PC-9 (cell line): Measurements from ENCODE around the gene KIAA1217. TPM values are rescaled to one million over a fixed set of nuclear protein-coding genes. Genes with fewer than 3 reads are reported as not detected.

Source experiments
- BruUV-seq: library from RNA; stranded (reverse); fragments of 400-500 nt; replicated peaks from 2 replicates; lab custom pipeline; 2021; lab: Mats Ljungman, UMichigan
- CTCF ChIA-PET: fragments of 300-600 bp; sonication (Branson Sonifier 250); formaldehyde crosslinking; loops from one replicate; lab custom pipeline; 2022; ENCODE audit warnings: antibody characterized with exemption; lab: Charles Lee
- POLR2A ChIA-PET: fragments of 300-600 bp; sonication (Branson Sonifier 250); formaldehyde crosslinking; loops from one replicate; lab custom pipeline; 2022; ENCODE audit warnings: antibody characterized with exemption; ENCODE audit not compliant: unreplicated experiment; lab: Charles Lee
- DNase-seq, 2 experiments: peaks; one replicate each; pipeline versions ENCODE4 v3.0.0 to v3.0.0-alpha.2; 2015 to 2022; ENCODE audit warnings: mixed read lengths in 1 of 2
- H2AFZ ChIP-seq: fragments of 200-600 bp; sonication (generic); 2 replicates; pipeline ENCODE4 v1.8.1; 2017; ENCODE audit warnings: antibody characterized with exemption
- H3F3A ChIP-seq: fragments of 200-600 bp; sonication (generic); 2 replicates; pipeline ENCODE4 v1.8.1; 2017; ENCODE audit warnings: antibody characterized with exemption, mild to moderate bottlenecking, low read depth; ENCODE audit not compliant: insufficient read depth
- H3K27ac ChIP-seq: fragments of 200-600 bp; sonication (generic); 2 replicates; pipeline ENCODE4 v1.6.1; 2016; ENCODE audit warnings: mixed run types
- H3K27me3 ChIP-seq: fragments of 200-600 bp; sonication (generic); 2 replicates; pipeline ENCODE4 v1.6.1; 2016; ENCODE audit warnings: low read depth, mixed run types; ENCODE audit not compliant: insufficient read depth
- H3K36me3 ChIP-seq: fragments of 200-600 bp; sonication (generic); 2 replicates; pipeline ENCODE4 v1.6.1; 2016; ENCODE audit warnings: low read depth, mixed run types
- H3K4me1 ChIP-seq: fragments of 200-600 bp; sonication (generic); replicated peaks from 2 replicates; pipeline ENCODE4 v1.6.1; 2016; ENCODE audit warnings: mixed run types; ENCODE audit not compliant: insufficient read depth
- H3K4me2 ChIP-seq: fragments of 200-600 bp; sonication (generic); 2 replicates; pipeline ENCODE4 v1.6.1; 2017; ENCODE audit warnings: mixed run types
- H3K4me3 ChIP-seq: fragments of 200-600 bp; sonication (generic); 2 replicates; pipeline ENCODE4 v1.6.1; 2016; ENCODE audit warnings: mixed run types
- H3K79me2 ChIP-seq: fragments of 200-600 bp; sonication (generic); 2 replicates; pipeline ENCODE4 v1.6.1; 2017; ENCODE audit warnings: low read depth, mixed run types
- H3K9me2 ChIP-seq: fragments of 200-600 bp; sonication (generic); 2 replicates; pipeline ENCODE4 v1.8.1; 2017; ENCODE audit warnings: mild to moderate bottlenecking; ENCODE audit not compliant: insufficient read depth
- H3K9me3 ChIP-seq: fragments of 200-600 bp; sonication (generic); 2 replicates; pipeline ENCODE4 v1.8.1; 2016; ENCODE audit warnings: low read depth; ENCODE audit not compliant: insufficient read depth
- H4K20me1 ChIP-seq: fragments of 200-600 bp; sonication (generic); 2 replicates; pipeline ENCODE4 v1.8.1; 2017; ENCODE audit not compliant: insufficient read depth
- EZH2 ChIP-seq: fragments of 200-600 bp; sonication (generic); IDR thresholded peaks from 2 replicates; pipeline ENCODE4 v1.8.0; 2017; ENCODE audit warnings: antibody characterized with exemption, low read depth
- intact Hi-C: fragments of 100-400 bp; cut with micrococcal nuclease; formaldehyde crosslinking; loops from one replicate; pipeline ENCODE4 v1.10.0; 2022; ENCODE audit not compliant: unreplicated experiment
- total RNA-seq: library from RNA; stranded (reverse); gene quantifications from 2 replicates; pipeline ENCODE4 v1.2.3, GENCODE V29; 2021
- TF ChIP-seq, protein P1 (sequence below): fragments of 200-600 bp; sonication (generic); conservative IDR thresholded peaks from 2 replicates; pipeline ENCODE4 v1.6.1; 2017; ENCODE audit warnings: mixed run types, antibody characterized with exemption, mild to moderate bottlenecking, moderate library complexity

Gene KIAA1217
- total RNA-seq, 1 experiment from 2014 or later, result 41.1 TPM

DNA sequence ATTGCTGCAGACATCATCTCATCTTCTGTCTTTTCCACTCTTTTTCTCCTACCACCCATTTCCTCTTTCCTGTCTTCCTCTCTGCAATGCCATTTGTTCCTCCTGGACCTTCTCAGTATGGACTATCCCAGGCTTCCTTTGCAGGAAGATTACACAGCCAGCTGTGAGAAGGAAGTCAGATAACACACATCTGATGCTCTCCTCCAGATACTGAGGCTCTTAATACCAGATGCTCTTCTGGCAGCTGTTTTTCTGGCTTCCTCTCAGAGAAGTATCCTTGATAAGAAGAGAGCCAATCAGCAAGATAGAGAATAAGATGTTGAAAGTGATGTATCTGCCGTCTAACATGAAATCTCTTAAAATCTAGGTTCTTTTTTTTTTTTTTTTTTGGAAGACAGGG is 14.4 kb downstream of the KIAA1217 start:
- TF ChIP-seq, protein P1, sequence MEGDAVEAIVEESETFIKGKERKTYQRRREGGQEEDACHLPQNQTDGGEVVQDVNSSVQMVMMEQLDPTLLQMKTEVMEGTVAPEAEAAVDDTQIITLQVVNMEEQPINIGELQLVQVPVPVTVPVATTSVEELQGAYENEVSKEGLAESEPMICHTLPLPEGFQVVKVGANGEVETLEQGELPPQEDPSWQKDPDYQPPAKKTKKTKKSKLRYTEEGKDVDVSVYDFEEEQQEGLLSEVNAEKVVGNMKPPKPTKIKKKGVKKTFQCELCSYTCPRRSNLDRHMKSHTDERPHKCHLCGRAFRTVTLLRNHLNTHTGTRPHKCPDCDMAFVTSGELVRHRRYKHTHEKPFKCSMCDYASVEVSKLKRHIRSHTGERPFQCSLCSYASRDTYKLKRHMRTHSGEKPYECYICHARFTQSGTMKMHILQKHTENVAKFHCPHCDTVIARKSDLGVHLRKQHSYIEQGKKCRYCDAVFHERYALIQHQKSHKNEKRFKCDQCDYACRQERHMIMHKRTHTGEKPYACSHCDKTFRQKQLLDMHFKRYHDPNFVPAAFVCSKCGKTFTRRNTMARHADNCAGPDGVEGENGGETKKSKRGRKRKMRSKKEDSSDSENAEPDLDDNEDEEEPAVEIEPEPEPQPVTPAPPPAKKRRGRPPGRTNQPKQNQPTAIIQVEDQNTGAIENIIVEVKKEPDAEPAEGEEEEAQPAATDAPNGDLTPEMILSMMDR, result no peak
- no peak for TF ChIP-seq EZH2
- Histone ChIP-seq H2AFZ (no peak overlapping the region), H4K20me1 (no peaks in the 10 kb centered on the region), H3K4me3 (no peak overlapping the region), H3K9me2 (no peaks in the 10 kb centered on the region), H3F3A (no peaks in the 10 kb centered on the region), H3K36me3 (no peaks in the 10 kb centered on the region), H3K4me2 (no peak overlapping the region), H3K27me3 (no peaks in the 10 kb centered on the region), H3K4me1 (no peaks in the 10 kb centered on the region), H3K9me3 (no peaks in the 10 kb centered on the region), H3K79me2 (no peaks in the 10 kb centered on the region), H3K27ac (no peak overlapping the region)
- BruUV-seq, result no TSS peak
- intact Hi-C loops, result no loop called here
- no peak for DNase-seq
- ChIA-PET POLR2A (no interaction called here), CTCF (no interaction called here)

GRCh38 chr10:24223953-24224352 is 15.0 kb downstream of the KIAA1217 start:
- no peak overlapping the region for H3K27ac ChIP-seq
- no peaks in the 10 kb centered on the region for H3K9me2 ChIP-seq
- H3F3A ChIP-seq, result no peaks in the 10 kb centered on the region
- no peaks in the 10 kb centered on the region for H3K27me3 ChIP-seq
- no peaks in the 10 kb centered on the region for H3K9me3 ChIP-seq
- H3K4me3 ChIP-seq, result no peak overlapping the region
- TF ChIP-seq, protein P1, result no peak
- TF ChIP-seq EZH2, result no peak
- H4K20me1 ChIP-seq, result no peaks in the 10 kb centered on the region
- BruUV-seq, result no TSS peak
- H3K4me2 ChIP-seq, result no peak overlapping the region
- H3K4me1 ChIP-seq, result no peaks in the 10 kb centered on the region
- DNase-seq, result peak in 1 of 2 experiments; percentile 35
- H2AFZ ChIP-seq, result no peak overlapping the region
- no peaks in the 10 kb centered on the region for H3K79me2 ChIP-seq
- no peaks in the 10 kb centered on the region for H3K36me3 ChIP-seq
- ChIA-PET CTCF (no interaction called here), POLR2A (no interaction called here)
- intact Hi-C loops, result no loop called here

DNA sequence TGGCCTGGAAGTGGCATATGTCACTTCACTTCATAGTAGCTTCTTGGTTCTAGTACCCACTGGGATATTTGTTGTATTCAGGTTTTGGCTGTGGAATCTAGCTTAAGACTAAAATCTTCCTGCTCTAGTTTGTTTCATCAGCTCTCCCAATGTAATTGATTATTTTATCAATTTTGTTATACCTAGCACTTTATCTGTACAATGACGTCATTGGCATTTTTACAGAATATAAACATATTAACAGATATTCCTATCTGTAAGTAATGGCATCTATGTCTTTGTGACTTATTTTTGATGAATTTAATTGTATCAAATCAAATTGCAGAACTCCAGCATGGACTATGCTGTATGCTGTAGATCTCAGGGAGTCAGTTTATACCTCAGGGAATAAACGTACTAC is 19.7 kb downstream of the KIAA1217 start:
- no peaks in the 10 kb centered on the region for H3K36me3 ChIP-seq
- TF ChIP-seq, protein P1, result no peak
- no peak for TF ChIP-seq EZH2
- BruUV-seq, result no TSS peak
- CTCF ChIA-PET, result no interaction called here
- H3K4me3 ChIP-seq, result no peak overlapping the region
- H3K4me2 ChIP-seq, result no peak overlapping the region
- intact Hi-C loops, result no loop called here
- no peaks in the 10 kb centered on the region for H3K79me2 ChIP-seq
- no peak overlapping the region for H2AFZ ChIP-seq
- no peaks in the 10 kb centered on the region for H3F3A ChIP-seq
- H3K27ac ChIP-seq, result no peak overlapping the region
- DNase-seq, result no peak
- H4K20me1 ChIP-seq, result no peaks in the 10 kb centered on the region
- no peaks in the 10 kb centered on the region for H3K27me3 ChIP-seq
- H3K9me3 ChIP-seq, result no peaks in the 10 kb centered on the region
- no peaks in the 10 kb centered on the region for H3K9me2 ChIP-seq
- no peaks in the 10 kb centered on the region for H3K4me1 ChIP-seq
- POLR2A ChIA-PET, result no interaction called here
